Measurements from ENCODE around the gene RGS9.

RGS9 gene

DNA sequence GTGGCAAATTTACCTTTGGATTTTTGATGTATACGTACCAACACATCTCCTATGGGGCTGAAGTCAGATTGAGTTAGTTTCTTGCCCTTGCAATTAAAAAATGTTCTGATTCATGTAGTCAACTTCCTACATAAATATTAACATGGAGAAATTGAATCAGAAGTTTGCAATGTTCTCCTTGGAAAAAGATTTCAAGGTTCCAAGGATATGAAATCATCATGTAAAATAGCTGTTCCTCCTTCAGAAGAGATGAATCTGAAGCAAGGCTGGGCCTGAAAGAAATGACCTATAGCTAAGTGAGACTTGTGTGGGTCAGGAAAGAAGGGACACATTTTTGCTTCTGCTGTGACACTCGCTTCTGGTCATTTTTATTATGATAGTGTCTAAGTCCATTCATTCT lies 131.7 kb downstream of the RGS9 start:
- no peak for DNase-seq

- DNase-seq: no peak
Observed at GRCh38 chr17:65270499-65271253, 133.5 kb downstream of the RGS9 start.

DNA sequence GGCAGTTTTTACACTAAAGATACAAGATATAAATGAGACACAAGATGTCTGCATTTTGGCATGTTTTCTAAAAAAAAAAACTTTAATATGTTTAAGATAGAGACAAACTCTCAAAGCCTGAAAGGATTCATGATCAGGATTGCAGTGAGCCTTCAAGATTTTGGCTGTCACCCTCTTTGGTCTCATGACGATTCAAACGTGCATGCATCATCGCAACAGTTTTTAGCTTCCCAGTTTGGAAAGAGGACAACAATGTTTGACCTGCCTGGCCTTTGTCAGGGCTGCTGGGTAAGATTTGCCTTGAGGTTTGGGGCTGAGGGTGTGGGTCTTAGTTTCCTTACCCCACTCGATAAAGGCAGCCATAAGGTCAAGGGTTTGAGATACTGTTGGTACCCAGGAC lies 134.1 kb downstream of the RGS9 start:
- DNase-seq: no peak
